Breast epithelium (tissue), 4 donors: Measurements from ENCODE around the gene PKHD1. TPM values are rescaled to one million over a fixed set of nuclear protein-coding genes. Genes with fewer than 3 reads are reported as not detected.

Experiments used
- DNase-seq, 2 donors: peaks; one replicate each; pipeline ENCODE4 v3.0.0-alpha.2; 2019; ENCODE audit warnings: low spot score in 2 of 2
- H3K27ac ChIP-seq, 2 donors: fragments of 200-600 bp; sonication (generic) in 1 of 2; one replicate each; pipeline ENCODE4 v1.5.1; 2016 to 2019; ENCODE audit warnings: mild to moderate bottlenecking in 1 of 2
- H3K27me3 ChIP-seq, 2 donors: fragments of 200-600 bp; sonication (generic) in 1 of 2; one replicate each; pipeline versions ENCODE4 v1.5.1 to v1.6.0; 2017 to 2019; ENCODE audit warnings: control low read depth in 1 of 2, mild to moderate bottlenecking in 1 of 2
- H3K36me3 ChIP-seq: fragments of 200-600 bp; one replicate; pipeline ENCODE4 v1.5.1; 2019
- H3K4me1 ChIP-seq, 2 donors: fragments of 200-600 bp; sonication (generic); one replicate each; pipeline ENCODE4 v1.5.1; 2016 to 2019; ENCODE audit warnings: control low read depth in 1 of 2
- H3K4me3 ChIP-seq, 3 donors: fragments of 200-600 bp; sonication (generic); 1 replicate in 2 of 3; 2 replicates in 1 of 3; pipeline ENCODE4 v1.5.1; 2016 to 2019; ENCODE audit warnings: mild to moderate bottlenecking in 3 of 3, moderate library complexity in 2 of 3
- H3K9me3 ChIP-seq, 2 donors: fragments of 200-600 bp; sonication (generic) in 1 of 2; one replicate each; pipeline ENCODE4 v1.5.1; 2016 to 2019; ENCODE audit warnings: control low read depth in 1 of 2
- POLR2A ChIP-seq: fragments of 450-650 bp; IDR thresholded peaks from one replicate; pipeline ENCODE4 v1.6.1; 2016; ENCODE audit warnings: antibody characterized with exemption, mild to moderate bottlenecking, moderate library complexity
- POLR2AphosphoS5 ChIP-seq, 3 donors: sonication (generic); formaldehyde crosslinking; IDR thresholded peaks; one replicate each; pipeline ENCODE4 v1.6.1; 2017; ENCODE audit warnings: antibody characterized with exemption in 3 of 3
- intact Hi-C: fragments of 100-400 bp; cut with DNase I; formaldehyde crosslinking; loops from one replicate; pipeline ENCODE4 v1.15.1; 2023; ENCODE audit warnings: low total_unique reads
- total RNA-seq, 3 donors: library from RNA; depleted of rRNA; stranded (reverse); fragments of >200 nt; gene quantifications; one replicate each; pipeline ENCODE4 v1.1.0, GENCODE V29; 2016
- TF ChIP-seq, protein P1 (sequence below), 3 donors: fragments of 450-650 bp; IDR thresholded peaks; one replicate each; pipeline ENCODE4 v1.5.1; 2016 to 2017; ENCODE audit warnings: antibody characterized with exemption in 3 of 3, mild to moderate bottlenecking in 3 of 3, moderate library complexity in 3 of 3

The PKHD1 gene
- total RNA-seq, 3 donors from 2014 or later, result 0.44 to 1.1 (median 0.66) TPM

DNA sequence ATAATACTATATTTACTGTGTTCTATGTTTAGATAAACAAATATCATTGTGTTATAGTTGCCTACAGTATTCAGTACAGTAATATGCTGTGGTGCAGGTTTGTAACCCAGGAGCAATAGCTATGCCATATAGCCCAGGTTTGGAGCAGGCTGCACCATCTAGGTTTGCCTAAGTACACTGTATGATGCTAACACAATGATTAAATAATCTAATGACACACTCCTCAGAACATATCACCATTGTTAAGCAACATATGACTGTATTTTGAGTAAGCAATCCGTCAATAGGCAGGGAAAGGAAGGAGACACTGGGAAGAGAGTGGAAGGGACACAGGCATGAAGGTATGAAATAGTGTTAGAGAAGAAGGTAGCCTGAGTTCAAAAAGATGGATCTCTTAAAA lies 369.9 kb downstream of the PKHD1 start:
- TF ChIP-seq POLR2A (no peak), POLR2AphosphoS5 (IDR thresholded peaks at IDR 0.05) (no peak)
- TF ChIP-seq, protein P1, sequence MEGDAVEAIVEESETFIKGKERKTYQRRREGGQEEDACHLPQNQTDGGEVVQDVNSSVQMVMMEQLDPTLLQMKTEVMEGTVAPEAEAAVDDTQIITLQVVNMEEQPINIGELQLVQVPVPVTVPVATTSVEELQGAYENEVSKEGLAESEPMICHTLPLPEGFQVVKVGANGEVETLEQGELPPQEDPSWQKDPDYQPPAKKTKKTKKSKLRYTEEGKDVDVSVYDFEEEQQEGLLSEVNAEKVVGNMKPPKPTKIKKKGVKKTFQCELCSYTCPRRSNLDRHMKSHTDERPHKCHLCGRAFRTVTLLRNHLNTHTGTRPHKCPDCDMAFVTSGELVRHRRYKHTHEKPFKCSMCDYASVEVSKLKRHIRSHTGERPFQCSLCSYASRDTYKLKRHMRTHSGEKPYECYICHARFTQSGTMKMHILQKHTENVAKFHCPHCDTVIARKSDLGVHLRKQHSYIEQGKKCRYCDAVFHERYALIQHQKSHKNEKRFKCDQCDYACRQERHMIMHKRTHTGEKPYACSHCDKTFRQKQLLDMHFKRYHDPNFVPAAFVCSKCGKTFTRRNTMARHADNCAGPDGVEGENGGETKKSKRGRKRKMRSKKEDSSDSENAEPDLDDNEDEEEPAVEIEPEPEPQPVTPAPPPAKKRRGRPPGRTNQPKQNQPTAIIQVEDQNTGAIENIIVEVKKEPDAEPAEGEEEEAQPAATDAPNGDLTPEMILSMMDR (IDR thresholded peaks at IDR 0.05), result no peak
- intact Hi-C loops, result no loop called here
- no peaks in the 10 kb centered on the region for H3K27me3 ChIP-seq

DNA sequence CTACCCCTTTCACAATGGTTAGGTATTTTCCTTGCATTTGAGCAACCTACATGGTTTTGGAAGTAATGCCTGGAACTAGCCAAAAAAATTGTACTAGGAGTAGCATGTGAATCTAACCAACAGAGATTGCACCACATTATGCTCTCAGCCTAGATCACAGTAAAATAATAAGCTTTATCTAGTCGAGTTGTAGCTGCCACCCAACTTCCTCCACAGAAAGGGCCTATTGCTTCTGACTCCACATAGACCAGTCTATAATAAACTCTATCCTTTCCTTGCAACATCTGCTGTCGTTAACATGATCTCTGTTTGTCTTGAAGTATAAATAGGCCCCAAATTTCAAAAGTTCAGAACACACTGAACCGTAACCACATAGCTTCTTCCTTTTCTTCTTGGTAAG lies 375.5 kb downstream of the PKHD1 start:
- Histone ChIP-seq H3K4me1 (no peaks in the 10 kb centered on the region), H3K27ac (no peak overlapping the region), H3K4me3 (no peak overlapping the region), H3K27me3 (no peaks in the 10 kb centered on the region), H3K9me3 (no peaks in the 10 kb centered on the region), H3K36me3 (no peaks in the 10 kb centered on the region)
- TF ChIP-seq POLR2AphosphoS5 (IDR thresholded peaks at IDR 0.05) (no peak), POLR2A (no peak)
- TF ChIP-seq, protein P1 (IDR thresholded peaks at IDR 0.05), result no peak
- intact Hi-C loops, result no loop called here
- DNase-seq, result no peak

More for the DNA sequence above, 369.9 kb downstream of the PKHD1 start:
- Histone ChIP-seq H3K4me1 (no peaks in the 10 kb centered on the region), H3K4me3 (no peak overlapping the region), H3K9me3 (no peaks in the 10 kb centered on the region), H3K27ac (no peak overlapping the region), H3K36me3 (no peaks in the 10 kb centered on the region)
- DNase-seq, result no peak

DNA sequence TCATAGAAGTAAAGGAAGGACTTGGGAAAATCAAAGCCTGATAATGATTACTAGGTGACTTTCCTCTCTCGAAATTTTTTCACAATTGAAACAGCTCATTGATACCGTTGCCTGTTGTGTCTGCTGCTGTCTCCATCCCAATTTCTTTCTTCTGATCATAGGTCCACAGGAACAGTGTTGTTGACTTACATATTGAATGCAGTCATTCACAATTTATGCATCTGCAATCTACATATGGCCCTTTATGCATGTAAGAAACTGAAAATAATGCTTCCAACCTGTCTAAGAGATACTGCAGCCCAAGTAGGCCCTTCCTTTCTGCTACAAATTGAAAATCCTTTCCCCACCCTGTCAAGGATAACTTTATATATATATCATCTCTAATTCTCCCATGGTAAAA lies 381.3 kb downstream of the PKHD1 start:
- TF ChIP-seq, protein P1 (IDR thresholded peaks at IDR 0.05), result no peak
- no peak for TF ChIP-seq POLR2AphosphoS5 (IDR thresholded peaks at IDR 0.05)
- TF ChIP-seq POLR2A, result no peak
- H3K27ac ChIP-seq, result no peak overlapping the region

DNA sequence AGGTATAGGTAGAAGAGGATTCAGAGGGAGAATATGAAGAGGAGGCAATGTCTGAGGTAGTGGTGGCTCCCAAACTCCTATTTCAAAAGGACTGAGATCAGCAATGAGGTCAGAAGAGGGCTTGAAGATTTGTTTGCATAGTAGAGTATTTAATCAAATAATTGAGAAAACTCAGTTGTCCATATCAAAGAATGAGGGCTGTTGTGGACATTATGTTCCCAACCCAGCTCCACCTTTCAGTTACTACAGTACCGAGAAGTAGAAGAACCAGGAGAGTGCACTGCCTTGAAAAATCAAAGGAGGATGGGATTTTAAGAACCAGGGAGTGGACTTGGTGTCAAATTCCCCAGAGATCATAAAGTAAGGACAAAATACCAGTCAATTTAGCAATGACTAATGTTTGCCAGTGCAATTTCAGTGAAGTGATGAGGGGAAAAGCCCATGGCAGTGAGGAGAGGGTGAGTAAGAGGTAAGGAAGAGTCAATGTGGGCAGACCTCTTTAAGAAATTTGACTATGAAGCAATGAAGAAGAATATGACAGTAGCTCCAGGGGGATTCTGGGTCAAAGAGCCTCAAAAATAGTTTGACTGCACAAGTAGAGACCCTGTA lies 382.4 kb downstream of the PKHD1 start:
- no peak overlapping the region for H3K4me3 ChIP-seq
- no peaks in the 10 kb centered on the region for H3K9me3 ChIP-seq
- intact Hi-C loops, result no loop called here
- H3K4me1 ChIP-seq, result no peaks in the 10 kb centered on the region
- no peak overlapping the region for H3K27ac ChIP-seq
- H3K27me3 ChIP-seq, result no peaks in the 10 kb centered on the region
- no peaks in the 10 kb centered on the region for H3K36me3 ChIP-seq
- DNase-seq, result no peak
- TF ChIP-seq POLR2A, result no peak
- TF ChIP-seq, protein P1 (IDR thresholded peaks at IDR 0.05), result no peak
- no peak for TF ChIP-seq POLR2AphosphoS5 (IDR thresholded peaks at IDR 0.05)

More for the DNA sequence above, 381.3 kb downstream of the PKHD1 start:
- no peaks in the 10 kb centered on the region for H3K4me1 ChIP-seq
- intact Hi-C loops, result no loop called here
- DNase-seq, result no peak
- no peaks in the 10 kb centered on the region for H3K27me3 ChIP-seq
- no peak overlapping the region for H3K4me3 ChIP-seq
- no peaks in the 10 kb centered on the region for H3K9me3 ChIP-seq
- H3K36me3 ChIP-seq, result no peaks in the 10 kb centered on the region

DNA sequence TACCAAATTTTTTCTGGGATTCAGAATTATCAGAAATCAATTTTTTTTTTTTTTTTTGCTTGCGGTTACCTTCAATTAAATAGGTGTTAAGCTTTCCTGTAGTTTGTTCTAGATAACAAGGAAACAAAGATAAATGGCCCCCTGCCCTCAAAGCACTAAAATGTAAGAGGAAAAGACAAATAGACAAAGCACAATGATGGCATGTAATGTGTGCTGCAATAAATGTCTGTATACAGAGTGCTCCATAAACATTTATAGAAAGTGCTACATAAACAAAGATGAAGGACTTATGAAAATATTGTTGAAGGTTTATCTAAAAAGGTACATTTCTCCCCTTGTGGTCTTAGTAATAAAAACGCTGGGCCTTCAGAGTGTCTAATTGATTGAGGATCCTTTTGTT lies 384.6 kb downstream of the PKHD1 start:
- intact Hi-C loops, result no loop called here

More for the DNA sequence above, 384.6 kb downstream of the PKHD1 start:
- H3K4me1 ChIP-seq, result no peaks in the 10 kb centered on the region
- TF ChIP-seq POLR2A (no peak), POLR2AphosphoS5 (IDR thresholded peaks at IDR 0.05) (no peak)
- TF ChIP-seq, protein P1 (IDR thresholded peaks at IDR 0.05), result no peak
- no peaks in the 10 kb centered on the region for H3K9me3 ChIP-seq
- no peaks in the 10 kb centered on the region for H3K27me3 ChIP-seq
- no peaks in the 10 kb centered on the region for H3K36me3 ChIP-seq
- H3K27ac ChIP-seq, result no peak overlapping the region
- DNase-seq, result no peak
- no peak overlapping the region for H3K4me3 ChIP-seq
